Lower leg skin (tissue), 3 donors: ENCODE measurements around the gene PTPRN.

ENCODE experiments used
- POLR2A ChIP-seq, 2 donors: fragments of 450-650 bp; IDR thresholded peaks; one replicate each; pipeline ENCODE4 v1.6.1; 2016 to 2017; ENCODE audit warnings: antibody characterized with exemption in 2 of 2, mild to moderate bottlenecking in 1 of 2, moderate library complexity in 1 of 2
- TF ChIP-seq, protein P1 (sequence below), 3 donors: fragments of 450-650 bp; IDR thresholded peaks; one replicate each; pipeline ENCODE4 v1.5.1; 2016; ENCODE audit warnings: antibody characterized with exemption in 3 of 3, mild to moderate bottlenecking in 3 of 3, moderate library complexity in 2 of 3

DNA sequence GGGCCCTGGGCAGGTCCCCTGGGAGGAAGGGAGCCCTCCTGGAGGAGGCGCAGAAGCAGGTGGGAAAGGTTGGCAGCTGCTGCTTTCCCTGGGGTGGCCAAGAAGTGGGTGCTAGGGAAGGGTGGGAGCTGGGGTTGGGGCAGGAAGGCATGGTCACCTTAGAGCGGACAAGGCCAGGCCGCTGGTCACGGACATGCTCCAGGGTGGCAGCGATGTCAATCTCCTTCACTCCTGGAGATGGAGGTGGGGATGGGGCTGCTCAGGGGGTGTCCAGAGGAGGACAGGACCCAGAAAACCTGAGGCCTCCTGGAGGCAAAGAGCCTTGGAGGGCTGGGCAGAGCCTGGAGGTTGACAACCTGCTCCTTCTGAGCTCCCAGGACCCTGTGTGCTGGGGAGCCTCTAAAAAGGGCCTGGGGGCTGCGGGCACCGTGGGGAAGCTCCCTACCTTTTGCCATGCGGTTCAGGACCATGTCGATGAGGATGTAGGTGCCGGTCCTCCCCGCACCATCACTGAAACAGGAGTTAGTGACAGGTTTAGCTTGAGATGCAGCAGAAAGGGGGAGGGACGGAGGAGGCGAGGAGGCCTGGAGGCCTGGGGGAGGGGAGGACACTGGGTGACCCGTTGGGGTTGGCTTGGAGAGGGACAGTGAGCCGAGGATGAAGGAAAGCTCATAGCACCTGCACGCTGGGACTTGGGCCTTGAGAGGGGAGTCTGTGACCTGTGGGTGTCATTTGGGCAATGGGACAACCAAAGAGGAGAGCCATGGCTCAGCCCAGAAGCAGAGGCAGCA, 18.6 kb downstream of the PTPRN start:
- TF ChIP-seq POLR2A (IDR thresholded peaks at IDR 0.05): no peak
- TF ChIP-seq, protein P1, sequence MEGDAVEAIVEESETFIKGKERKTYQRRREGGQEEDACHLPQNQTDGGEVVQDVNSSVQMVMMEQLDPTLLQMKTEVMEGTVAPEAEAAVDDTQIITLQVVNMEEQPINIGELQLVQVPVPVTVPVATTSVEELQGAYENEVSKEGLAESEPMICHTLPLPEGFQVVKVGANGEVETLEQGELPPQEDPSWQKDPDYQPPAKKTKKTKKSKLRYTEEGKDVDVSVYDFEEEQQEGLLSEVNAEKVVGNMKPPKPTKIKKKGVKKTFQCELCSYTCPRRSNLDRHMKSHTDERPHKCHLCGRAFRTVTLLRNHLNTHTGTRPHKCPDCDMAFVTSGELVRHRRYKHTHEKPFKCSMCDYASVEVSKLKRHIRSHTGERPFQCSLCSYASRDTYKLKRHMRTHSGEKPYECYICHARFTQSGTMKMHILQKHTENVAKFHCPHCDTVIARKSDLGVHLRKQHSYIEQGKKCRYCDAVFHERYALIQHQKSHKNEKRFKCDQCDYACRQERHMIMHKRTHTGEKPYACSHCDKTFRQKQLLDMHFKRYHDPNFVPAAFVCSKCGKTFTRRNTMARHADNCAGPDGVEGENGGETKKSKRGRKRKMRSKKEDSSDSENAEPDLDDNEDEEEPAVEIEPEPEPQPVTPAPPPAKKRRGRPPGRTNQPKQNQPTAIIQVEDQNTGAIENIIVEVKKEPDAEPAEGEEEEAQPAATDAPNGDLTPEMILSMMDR (IDR thresholded peaks at IDR 0.05): no peak
